GM12892 (cell line): Measurements from ENCODE around the gene NRXN2.

Experiments
- POLR2AphosphoS5 ChIP-seq: IDR thresholded peaks from 2 replicates; pipeline ENCODE4 v1.6.1; 2011; ENCODE audit warnings: low read depth, low read length, control low read depth
- TAF1 ChIP-seq: IDR thresholded peaks from 2 replicates; pipeline ENCODE4 v1.6.1; 2011; ENCODE audit warnings: low read depth, mild to moderate bottlenecking, control low read depth, low read length, borderline replicate concordance

GRCh38 chr11:64764753-64765152 lies 41.8 kb upstream of the NRXN2 start:
- no peak for TF ChIP-seq TAF1
- no peak for TF ChIP-seq POLR2AphosphoS5
